ENCODE data around the gene CHERP.

GRCh38 chr19:16581971-16582343 is 39.7 kb upstream of the CHERP start:
- TF ChIP-seq CTCF (IDR thresholded peaks at IDR 0.05) (no peak), POLR2A (IDR thresholded peaks at IDR 0.05) (no peak), EP300 (IDR thresholded peaks at IDR 0.05) (no peak)
